GM13977 (cell line): ENCODE results near the gene F5.
"Not testable (repeated sequence)": the region's sequence is repeated elsewhere in the genome, so short reads cannot be mapped to it uniquely, and the experiment has no call there.

Experiments used
- DNase-seq: peaks from one replicate; pipeline ENCODE4 v3.0.0; 2012; ENCODE audit warnings: low spot score
- in situ Hi-C: fragments of 300-500 bp; cut with MboI; formaldehyde crosslinking; loops from one replicate; pipeline ENCODE4 v1.12.0; 2022; ENCODE audit warnings: low sequenced_read_pairs, low pct_unique_long_range_greater_than_20kb, mixed read lengths, inconsistent platforms; ENCODE audit not compliant: unreplicated experiment
- TF ChIP-seq, protein P1 (sequence below): IDR thresholded peaks from 2 replicates; pipeline ENCODE4 v1.5.1; 2012; ENCODE audit warnings: mild to moderate bottlenecking, control low read depth; ENCODE audit not compliant: insufficient read depth; ENCODE audit errors: extremely low read depth, missing control alignments

F5 gene

GRCh38 chr1:169534653-169535052 is 51.6 kb downstream of the F5 start:
- no peak for DNase-seq
- TF ChIP-seq, protein P1, sequence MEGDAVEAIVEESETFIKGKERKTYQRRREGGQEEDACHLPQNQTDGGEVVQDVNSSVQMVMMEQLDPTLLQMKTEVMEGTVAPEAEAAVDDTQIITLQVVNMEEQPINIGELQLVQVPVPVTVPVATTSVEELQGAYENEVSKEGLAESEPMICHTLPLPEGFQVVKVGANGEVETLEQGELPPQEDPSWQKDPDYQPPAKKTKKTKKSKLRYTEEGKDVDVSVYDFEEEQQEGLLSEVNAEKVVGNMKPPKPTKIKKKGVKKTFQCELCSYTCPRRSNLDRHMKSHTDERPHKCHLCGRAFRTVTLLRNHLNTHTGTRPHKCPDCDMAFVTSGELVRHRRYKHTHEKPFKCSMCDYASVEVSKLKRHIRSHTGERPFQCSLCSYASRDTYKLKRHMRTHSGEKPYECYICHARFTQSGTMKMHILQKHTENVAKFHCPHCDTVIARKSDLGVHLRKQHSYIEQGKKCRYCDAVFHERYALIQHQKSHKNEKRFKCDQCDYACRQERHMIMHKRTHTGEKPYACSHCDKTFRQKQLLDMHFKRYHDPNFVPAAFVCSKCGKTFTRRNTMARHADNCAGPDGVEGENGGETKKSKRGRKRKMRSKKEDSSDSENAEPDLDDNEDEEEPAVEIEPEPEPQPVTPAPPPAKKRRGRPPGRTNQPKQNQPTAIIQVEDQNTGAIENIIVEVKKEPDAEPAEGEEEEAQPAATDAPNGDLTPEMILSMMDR: no peak
- in situ Hi-C loops: loop anchor here (25.0 kb wide), 1 partner anchor 922 kb away; no protein-coding TSS in a partner anchor

- not testable (repeated sequence) for DNase-seq
- in situ Hi-C loops: loop anchor here (25.0 kb wide), 1 partner anchor 921 kb away; no protein-coding TSS in a partner anchor
These were observed 52.6 kb downstream of the F5 start for GRCh38 chr1:169533528-169534190.

GRCh38 chr1:169530448-169530847 is 55.8 kb downstream of the F5 start:
- TF ChIP-seq, protein P1: no peak
- in situ Hi-C loops: loop anchor here (25.0 kb wide), 1 partner anchor 918 kb away; no protein-coding TSS in a partner anchor
- no peak for DNase-seq

DNA sequence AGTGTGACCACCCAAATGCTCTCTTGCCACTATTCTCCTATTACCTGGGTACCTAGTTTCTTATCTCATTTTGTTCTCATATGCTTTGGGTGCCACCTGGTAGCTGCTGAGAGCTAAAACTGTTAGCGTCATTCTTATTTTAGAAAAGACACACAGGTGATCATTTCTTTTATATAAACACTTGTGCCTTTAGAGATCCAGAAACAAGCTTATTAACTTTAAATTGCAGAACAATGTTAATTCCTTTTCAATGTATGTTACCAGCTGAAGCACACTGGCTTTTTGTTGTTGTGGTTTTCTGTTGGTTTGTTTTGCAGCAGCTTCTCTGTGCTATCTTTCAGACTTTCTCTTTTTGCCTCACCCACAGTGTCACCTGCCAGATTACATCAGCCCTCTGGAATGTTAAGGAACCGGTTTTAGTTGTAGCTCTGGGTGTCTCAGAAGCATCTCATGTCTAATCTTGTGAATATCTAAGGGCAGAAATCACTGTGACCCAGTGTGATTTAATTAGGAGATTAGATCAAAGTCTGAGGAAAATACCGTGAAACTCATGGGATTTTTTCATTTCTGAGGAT is 57.1 kb downstream of the F5 start:
- in situ Hi-C loops: loop anchor here (25.0 kb wide), 1 partner anchor 917 kb away; no protein-coding TSS in a partner anchor
- no peak for DNase-seq
- TF ChIP-seq, protein P1: no peak

DNA sequence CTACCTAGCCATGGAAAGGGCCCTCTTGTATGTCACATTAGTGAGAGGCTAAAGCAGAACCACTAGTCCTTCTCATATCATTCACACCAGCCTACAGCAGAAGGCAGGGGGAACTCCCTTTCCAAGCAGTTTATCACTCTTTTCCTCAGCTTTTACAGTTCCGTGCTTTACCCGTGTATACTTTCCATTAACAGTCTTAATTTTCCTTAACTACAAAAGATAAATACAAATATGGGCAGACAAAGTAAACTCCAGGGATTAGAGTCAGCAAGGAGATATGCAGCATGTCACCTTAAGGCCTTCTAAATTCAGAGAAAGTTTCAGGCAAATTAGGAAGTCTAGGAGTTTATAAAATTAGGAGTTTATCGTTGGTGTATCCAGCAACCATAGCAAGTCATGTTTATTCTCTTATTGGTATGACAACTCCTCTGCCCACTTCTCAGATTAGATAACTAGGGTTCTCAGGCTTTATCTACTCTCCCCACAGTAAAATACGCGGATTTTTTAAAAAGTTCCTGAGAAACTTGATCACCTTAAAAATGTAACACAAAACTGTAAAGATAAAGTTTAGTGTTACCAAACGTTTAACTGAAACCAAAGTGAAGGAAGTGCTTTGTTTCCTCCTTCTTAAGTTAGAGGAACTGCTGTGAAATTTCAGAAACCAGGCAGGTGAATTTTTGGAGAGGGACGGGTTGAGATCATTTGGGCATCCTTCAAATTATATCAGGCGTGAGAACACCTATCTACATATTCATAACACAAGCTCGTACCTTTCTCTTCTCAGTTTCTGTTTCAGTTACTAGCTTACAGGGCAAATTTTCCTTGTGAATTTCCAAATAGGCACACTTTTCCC is 57.8 kb downstream of the F5 start:
- in situ Hi-C loops: loop anchor here (25.0 kb wide), 1 partner anchor 916 kb away; no protein-coding TSS in a partner anchor
- no peak for DNase-seq
- TF ChIP-seq, protein P1: no peak

GRCh38 chr1:169527451-169528214 is 58.6 kb downstream of the F5 start:
- TF ChIP-seq, protein P1: no peak
- in situ Hi-C loops: loop anchor here (25.0 kb wide), 1 partner anchor 915 kb away; no protein-coding TSS in a partner anchor
- no peak for DNase-seq
